ELR (cell line): ENCODE data around the gene SDK1.

Experiments
- DNase-seq: peaks from one replicate; pipeline ENCODE4 v3.0.0-alpha.2; 2015; ENCODE audit warnings: low read depth

Gene SDK1

GRCh38 chr7:3300651-3301448 is at the start of gene SDK1:
SDK1 (plus strand) TSS chr7:3301252; CDS start chr7:3301587, 335 bp downstream.
- peak; percentile 45 for DNase-seq

GRCh38 chr7:3254718-3255117 is 46.3 kb upstream of the SDK1 start:
- DNase-seq: no peak

- DNase-seq: no peak
These were observed 41.2 kb upstream of the SDK1 start for GRCh38 chr7:3259711-3260400.

GRCh38 chr7:3260401-3260715 is 40.7 kb upstream of the SDK1 start:
- DNase-seq: peak; percentile 33

- no peak for DNase-seq
These were observed 36.2 kb upstream of the SDK1 start for GRCh38 chr7:3264693-3265339.

GRCh38 chr7:3265388-3265787 is 35.7 kb upstream of the SDK1 start:
- DNase-seq: no peak

GRCh38 chr7:3266240-3266639 is 34.8 kb upstream of the SDK1 start:
- no peak for DNase-seq

GRCh38 chr7:3267966-3268690 is 32.9 kb upstream of the SDK1 start:
- DNase-seq: peak; percentile 78

- DNase-seq: no peak
These were observed 30.7 kb upstream of the SDK1 start for GRCh38 chr7:3270362-3270761.

- DNase-seq: no peak
These were observed 29.8 kb upstream of the SDK1 start for GRCh38 chr7:3271298-3271697.

GRCh38 chr7:3272691-3273141 is 28.3 kb upstream of the SDK1 start:
- peak; percentile 55 for DNase-seq

GRCh38 chr7:3274131-3274530 is 26.9 kb upstream of the SDK1 start:
- DNase-seq: no peak

GRCh38 chr7:3277604-3278572 is 23.2 kb upstream of the SDK1 start:
- DNase-seq: no peak

GRCh38 chr7:3279147-3279818 is 21.8 kb upstream of the SDK1 start:
- no peak for DNase-seq

- DNase-seq: no peak
These were observed 20.6 kb upstream of the SDK1 start for GRCh38 chr7:3280445-3280844.

- DNase-seq: no peak
These were observed 20.0 kb upstream of the SDK1 start for GRCh38 chr7:3280946-3281656.

- no peak for DNase-seq
These were observed 18.6 kb upstream of the SDK1 start for GRCh38 chr7:3282457-3282856.

GRCh38 chr7:3283130-3283704 is 17.8 kb upstream of the SDK1 start:
- DNase-seq: no peak

GRCh38 chr7:3285652-3286051 is 15.4 kb upstream of the SDK1 start:
- DNase-seq: no peak

- peak; percentile 35 for DNase-seq
These were observed 11.1 kb upstream of the SDK1 start for GRCh38 chr7:3289996-3290395.
